ENCODE results near the gene FAM193A.
A peak's percentile ranks its signal among the peaks of the same experiment; 100 is the strongest.

Gene FAM193A

GRCh38 chr4:2595436-2595835 lies 59.0 kb downstream of the FAM193A start:
- DNase-seq (ENCODE audit: low read depth) = no peak
- no peak for TF ChIP-seq CTCF (IDR thresholded peaks at IDR 0.05; ENCODE audit: low read length, missing control alignments)
- no peak overlapping the region for H3K4me3 ChIP-seq (replicated peaks; ENCODE audit: low read depth, low read length)

GRCh38 chr4:2595952-2596552 lies 59.6 kb downstream of the FAM193A start:
- no peak for DNase-seq (ENCODE audit: low read depth)
- no peak for TF ChIP-seq CTCF (IDR thresholded peaks at IDR 0.05; ENCODE audit: low read length, missing control alignments)

DNA sequence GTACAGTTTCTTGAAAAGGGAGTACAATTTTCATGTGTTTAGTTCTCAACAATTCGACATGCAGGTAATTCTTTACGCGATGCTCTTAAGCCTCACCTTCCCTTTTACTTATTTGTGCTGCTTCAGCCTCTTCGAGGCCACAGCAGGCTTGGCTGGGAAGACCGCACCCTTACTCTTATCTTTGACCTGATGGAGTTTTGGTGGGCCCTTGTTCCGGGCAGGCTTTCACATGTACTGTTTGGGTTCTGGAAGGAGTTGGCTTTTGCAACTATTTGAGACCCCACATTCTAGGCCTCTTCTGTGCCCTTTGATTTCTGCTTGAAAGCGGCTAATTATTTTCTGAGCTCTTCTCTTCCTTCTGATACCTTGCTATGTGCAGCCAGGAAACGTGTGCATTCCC lies 60.2 kb downstream of the FAM193A start:
- no peak for TF ChIP-seq CTCF (IDR thresholded peaks at IDR 0.05; ENCODE audit: low read length, missing control alignments)
- no peak overlapping the region for H3K4me3 ChIP-seq (replicated peaks; ENCODE audit: low read depth, low read length)
- no peak for DNase-seq (ENCODE audit: low read depth)

More at GRCh38 chr4:2595952-2596552, 59.6 kb downstream of the FAM193A start:
- H3K4me3 ChIP-seq (replicated peaks; ENCODE audit: low read depth, low read length) = no peak overlapping the region

DNA sequence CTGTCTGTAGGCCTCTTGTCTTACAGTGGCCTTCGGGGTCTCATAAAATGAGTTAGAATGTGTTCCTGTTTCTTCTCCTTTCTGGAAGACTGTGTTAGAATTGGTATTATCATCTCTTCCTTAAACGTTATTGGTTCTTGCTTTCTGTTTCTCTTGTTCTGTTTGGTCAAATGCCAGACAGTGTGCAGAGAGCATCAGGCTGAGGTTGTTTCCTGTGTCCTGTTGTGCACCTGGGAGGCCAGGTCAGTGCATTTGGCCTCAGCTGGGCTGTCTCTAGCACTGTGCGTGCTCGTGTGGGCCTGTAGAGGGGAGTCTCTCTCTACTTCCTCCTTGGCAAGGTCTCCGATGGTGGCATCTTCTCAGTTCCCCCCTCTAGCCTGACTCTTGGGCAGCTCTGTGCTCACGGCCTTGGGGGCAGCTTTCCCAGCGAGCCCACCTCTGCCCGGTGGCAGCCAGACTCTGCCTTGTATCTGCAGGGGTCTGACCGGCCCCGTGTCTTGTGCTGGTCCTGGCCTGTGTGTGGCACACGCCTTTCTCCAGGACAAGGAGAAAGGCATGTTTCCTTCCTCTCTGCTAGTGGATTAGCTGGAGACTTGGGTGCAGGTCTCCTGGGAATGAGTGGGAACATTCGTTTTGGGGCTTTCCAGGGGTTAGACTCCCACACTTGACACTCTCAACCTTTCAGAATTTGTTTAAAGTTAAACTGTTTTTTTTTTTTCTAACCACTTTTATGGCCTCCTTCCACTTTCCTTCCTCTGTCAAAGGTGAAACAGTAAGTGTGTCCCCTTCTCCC lies 62.3 kb downstream of the FAM193A start:
- no peak for DNase-seq (ENCODE audit: low read depth)
- no peak overlapping the region for H3K4me3 ChIP-seq (replicated peaks; ENCODE audit: low read depth, low read length)
- TF ChIP-seq CTCF (IDR thresholded peaks at IDR 0.05; ENCODE audit: low read length, missing control alignments) = peak; percentile 11

- H3K4me3 ChIP-seq (replicated peaks; ENCODE audit: low read depth, low read length) = no peak overlapping the region
- DNase-seq (ENCODE audit: low read depth) = no peak
- TF ChIP-seq CTCF (IDR thresholded peaks at IDR 0.05; ENCODE audit: low read length, missing control alignments) = no peak
These were observed 62.8 kb downstream of the FAM193A start for GRCh38 chr4:2599304-2599654.

DNA sequence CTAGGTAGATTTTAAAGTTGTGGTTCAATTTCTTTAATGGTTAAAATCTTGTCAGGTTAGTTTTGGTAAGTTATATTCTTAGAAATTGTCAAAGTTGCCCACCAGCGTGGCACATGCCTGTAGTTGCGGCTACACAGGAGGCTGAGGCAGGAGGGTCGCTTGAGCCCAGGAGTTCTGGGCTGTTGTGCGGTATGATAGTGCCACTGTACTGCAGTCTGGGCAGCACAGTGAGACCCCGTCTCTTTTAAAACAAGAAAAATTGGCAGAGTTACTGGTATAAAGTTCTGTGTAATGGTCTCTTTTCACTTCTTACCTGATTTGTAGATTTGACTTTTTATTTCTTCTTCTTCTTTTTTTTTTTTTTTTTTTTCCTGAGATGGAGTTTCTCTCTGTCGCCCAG lies 64.4 kb downstream of the FAM193A start:
- no peak for TF ChIP-seq CTCF (IDR thresholded peaks at IDR 0.05; ENCODE audit: low read length, missing control alignments)
- H3K4me3 ChIP-seq (replicated peaks; ENCODE audit: low read depth, low read length) = no peak overlapping the region
- DNase-seq (ENCODE audit: low read depth) = no peak

GRCh38 chr4:2604614-2605013 lies 68.2 kb downstream of the FAM193A start:
- no peak for TF ChIP-seq CTCF (IDR thresholded peaks at IDR 0.05; ENCODE audit: low read length, missing control alignments)
- H3K4me3 ChIP-seq (replicated peaks; ENCODE audit: low read depth, low read length) = no peak overlapping the region
- DNase-seq (ENCODE audit: low read depth) = no peak
